ENCODE measurements around the gene TGM2.
A peak's percentile ranks its signal among the peaks of the same experiment; 100 is the strongest.

The TGM2 gene

GRCh38 chr20:38143646-38144554 is 21.2 kb downstream of the TGM2 start:
- peak; percentile 82 for DNase-seq (ENCODE audit: low spot score)

- DNase-seq (ENCODE audit: low spot score), result no peak
These were observed 21.8 kb downstream of the TGM2 start for GRCh38 chr20:38143238-38143645.

GRCh38 chr20:38141889-38142494 is 23.1 kb downstream of the TGM2 start:
- no peak for DNase-seq (ENCODE audit: low spot score)

GRCh38 chr20:38141204-38141888 is 23.7 kb downstream of the TGM2 start:
- no peak for DNase-seq (ENCODE audit: low spot score)

- no peak for DNase-seq (ENCODE audit: low spot score)
These were observed 24.9 kb downstream of the TGM2 start for GRCh38 chr20:38139977-38140753.

- no peak for DNase-seq (ENCODE audit: low spot score)
These were observed 25.7 kb downstream of the TGM2 start for GRCh38 chr20:38139156-38139912.

GRCh38 chr20:38138086-38138778 is 26.8 kb downstream of the TGM2 start:
- DNase-seq (ENCODE audit: low spot score), result no peak

GRCh38 chr20:38137441-38138037 is 27.5 kb downstream of the TGM2 start:
- DNase-seq (ENCODE audit: low spot score), result no peak

GRCh38 chr20:38136421-38137245 is 28.4 kb downstream of the TGM2 start:
- no peak for DNase-seq (ENCODE audit: low spot score)

GRCh38 chr20:38135651-38136420 is 29.2 kb downstream of the TGM2 start:
- no peak for DNase-seq (ENCODE audit: low spot score)

- no peak for DNase-seq (ENCODE audit: low spot score)
These were observed 29.8 kb downstream of the TGM2 start for GRCh38 chr20:38135271-38135650.

GRCh38 chr20:38134427-38135270 is 30.4 kb downstream of the TGM2 start:
- DNase-seq (ENCODE audit: low spot score), result no peak

GRCh38 chr20:38133680-38134426 is 31.2 kb downstream of the TGM2 start:
- no peak for DNase-seq (ENCODE audit: low spot score)

GRCh38 chr20:38132910-38133501 is 32.1 kb downstream of the TGM2 start:
- no peak for DNase-seq (ENCODE audit: low spot score)

GRCh38 chr20:38132156-38132909 is 32.7 kb downstream of the TGM2 start:
- no peak for DNase-seq (ENCODE audit: low spot score)

GRCh38 chr20:38131588-38132121 is 33.4 kb downstream of the TGM2 start:
- DNase-seq (ENCODE audit: low spot score), result no peak
